GM19193 (cell line): ENCODE data around the gene CELSR1.

Experiments used
- POLR2A ChIP-seq: IDR thresholded peaks from 4 replicates; pipeline ENCODE4 v1.6.1; 2011; ENCODE audit not compliant: insufficient read depth, insufficient read length; ENCODE audit errors: extremely low read depth

The CELSR1 gene

GRCh38 chr22:46517255-46517761 is 20.1 kb downstream of the CELSR1 start:
- no peak for TF ChIP-seq POLR2A

- TF ChIP-seq POLR2A: no peak
These were observed 20.8 kb downstream of the CELSR1 start for GRCh38 chr22:46516638-46517037.

- TF ChIP-seq POLR2A: no peak
These were observed 22.0 kb downstream of the CELSR1 start for GRCh38 chr22:46515208-46516111.

GRCh38 chr22:46514592-46515207 is 22.7 kb downstream of the CELSR1 start:
- no peak for TF ChIP-seq POLR2A

GRCh38 chr22:46513908-46514550 is 23.4 kb downstream of the CELSR1 start:
- no peak for TF ChIP-seq POLR2A

GRCh38 chr22:46512683-46513082 is 24.7 kb downstream of the CELSR1 start:
- TF ChIP-seq POLR2A: no peak

GRCh38 chr22:46512039-46512370 is 25.4 kb downstream of the CELSR1 start:
- no peak for TF ChIP-seq POLR2A

- no peak for TF ChIP-seq POLR2A
These were observed 26.0 kb downstream of the CELSR1 start for GRCh38 chr22:46511151-46512038.

GRCh38 chr22:46509416-46510089 is 27.9 kb downstream of the CELSR1 start:
- no peak for TF ChIP-seq POLR2A

- TF ChIP-seq POLR2A: no peak
These were observed 28.9 kb downstream of the CELSR1 start for GRCh38 chr22:46508491-46508999.

GRCh38 chr22:46507451-46508425 is 29.7 kb downstream of the CELSR1 start:
- no peak for TF ChIP-seq POLR2A

GRCh38 chr22:46504584-46504983 is 32.8 kb downstream of the CELSR1 start:
- no peak for TF ChIP-seq POLR2A
